ENCODE measurements around the gene CPNE7. TPM values are rescaled to one million over a fixed set of nuclear protein-coding genes. Genes with fewer than 3 reads are reported as not detected.

Gene CPNE7
- total and polyA plus RNA-seq, 2 of the 13 experiments (the other 11 are each of a cell fraction or from before 2014, with no cell fraction given) = 0.59 TPM; not detected in 1

DNA sequence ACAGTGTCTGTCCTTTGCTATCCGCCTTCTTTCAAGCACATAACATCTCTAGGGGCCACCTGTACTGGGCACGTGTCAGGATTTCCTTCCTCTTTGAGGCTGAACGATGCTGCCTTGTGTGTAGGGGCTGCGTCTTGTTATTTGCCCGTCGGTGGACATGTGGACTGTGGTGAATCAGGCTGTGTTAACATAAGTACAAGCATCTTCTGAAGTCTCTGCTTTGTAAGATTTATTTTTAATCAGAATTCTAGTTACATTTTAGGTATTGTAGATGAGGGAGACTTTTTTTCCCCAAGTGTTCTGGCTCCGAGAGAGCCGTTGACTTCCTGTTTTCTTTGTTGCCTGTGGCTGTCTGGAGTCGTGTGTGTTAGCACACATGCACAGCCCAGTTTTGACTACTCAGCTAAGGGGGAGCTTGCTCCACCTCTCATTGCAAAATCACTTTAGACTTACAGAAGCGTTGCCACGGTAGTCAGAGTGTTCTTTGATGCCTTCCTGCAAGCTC is 41.3 kb upstream of the CPNE7 start:
- H3K79me2 ChIP-seq (ENCODE audit: insufficient read depth, low read length) = no peaks in the 10 kb centered on the region
- in situ Hi-C loops (cut with HindIII; ENCODE audit: extremely low pct_ligation_motif_present, low pct_unique_long_range_greater_than_20kb) = no loop called here
- H3K9ac ChIP-seq (ENCODE audit: insufficient read depth, low read depth, low read length) = no peak overlapping the region
- H3K4me2 ChIP-seq (ENCODE audit: low read depth, low read length) = no peak overlapping the region
- no TSS peak for BruUV-seq (replicated peaks)
- H3K27me3 ChIP-seq (ENCODE audit: control insufficient read depth in 1 of 2, insufficient read depth in 2 of 2, low read length in 2 of 2) = no peaks in the 10 kb centered on the region
- no peak; the same call in 2 of the 3 replicates for ATAC-seq
- H2AFZ ChIP-seq (ENCODE audit: low read length) = no peak overlapping the region
- ChIA-PET POLR2A (no interaction called here), CTCF (ENCODE audit: low intra/inter-chr PET ratio, low total read pairs) (no interaction called here)
- H3K4me3 ChIP-seq (replicated peaks in 1 of 3; ENCODE audit: insufficient read depth in 1 of 3, low read depth in 2 of 3, low read length in 3 of 3) = no peak overlapping the region
- no peaks in the 10 kb centered on the region for H3K9me3 ChIP-seq (ENCODE audit: low read length)
- TF ChIP-seq CEBPB (IDR thresholded peaks at IDR 0.05; ENCODE audit: borderline replicate concordance, low read depth, low read length) (peak; percentile 19; the same call in 1 of the 2 replicates), ZBTB26 (CRISPR knock-in tag; IDR thresholded peaks at IDR 0.05; ENCODE audit: borderline replicate concordance) (no peak)
- 86% methylated on average over 11 of the region's 11 CpGs for WGBS (ENCODE audit: low lambda C conversion rate)
- H4K20me1 ChIP-seq (ENCODE audit: insufficient read depth, low read length) = 0 out of 2 replicates have a peak, but pooled peaks cover 3% of the 10 kb centered on the region
- H3K4me1 ChIP-seq (ENCODE audit: insufficient read depth, low read length) = 0 out of 2 replicates have a peak, but pooled peaks cover 4% of the 10 kb centered on the region
- intact Hi-C loops (cut with micrococcal nuclease; ENCODE audit: unreplicated experiment) = no loop called here
- FAIRE-seq = no peak
- peaks cover 53 to 71% of the 10 kb centered on the region in 2 experiments for H3K36me3 ChIP-seq (replicated peaks in 1 of 2; ENCODE audit: control insufficient read depth in 1 of 2, insufficient read depth in 2 of 2, low read length in 2 of 2)
- DNase-seq (ENCODE audit: low spot score) = no peak
- no peak overlapping the region for H3K27ac ChIP-seq (ENCODE audit: extremely low read length, insufficient read depth, low read length)

DNA sequence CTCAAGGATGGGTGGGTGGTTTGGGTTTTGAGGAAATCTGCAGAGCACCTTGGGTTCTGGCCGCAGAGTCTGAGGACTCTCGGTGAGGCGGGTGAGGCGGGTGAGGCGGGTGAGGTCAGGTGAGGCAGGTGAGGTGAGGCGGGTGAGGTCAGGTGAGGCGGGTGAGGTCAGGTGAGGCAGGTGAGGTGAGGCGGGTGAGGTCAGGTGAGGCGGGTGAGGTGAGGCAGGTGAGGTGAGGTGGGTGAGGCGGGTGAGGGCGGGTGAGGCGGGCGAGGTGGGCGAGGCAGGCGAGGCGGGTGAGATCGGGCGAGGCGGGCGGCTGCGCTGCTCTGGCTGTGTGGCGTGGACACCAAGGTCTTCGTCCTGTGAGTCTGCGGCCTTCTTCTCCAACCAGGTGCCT is 39.2 kb upstream of the CPNE7 start:
- 97% methylated on average over 24 of the region's 24 CpGs for WGBS (ENCODE audit: low lambda C conversion rate)
- BruUV-seq (replicated peaks) = no TSS peak
- no peak overlapping the region for H2AFZ ChIP-seq (ENCODE audit: low read length)
- H3K4me2 ChIP-seq (ENCODE audit: low read depth, low read length) = no peak overlapping the region
- peaks cover 44 to 66% of the 10 kb centered on the region in 2 experiments for H3K36me3 ChIP-seq (replicated peaks in 1 of 2; ENCODE audit: control insufficient read depth in 1 of 2, insufficient read depth in 2 of 2, low read length in 2 of 2)
- POLR2A ChIA-PET = no interaction called here
- no peak overlapping the region for H3K9ac ChIP-seq (ENCODE audit: insufficient read depth, low read depth, low read length)
- no peak overlapping the region for H3K4me3 ChIP-seq (replicated peaks in 1 of 3; ENCODE audit: insufficient read depth in 1 of 3, low read depth in 2 of 3, low read length in 3 of 3)
- DNase-seq (ENCODE audit: low spot score) (no peak), ATAC-seq (no peak), FAIRE-seq (no peak)
- CTCF ChIA-PET (ENCODE audit: low intra/inter-chr PET ratio, low total read pairs) = no interaction called here
- H3K79me2 ChIP-seq (ENCODE audit: insufficient read depth, low read length) = no peaks in the 10 kb centered on the region
- in situ Hi-C loops (cut with HindIII; ENCODE audit: extremely low pct_ligation_motif_present, low pct_unique_long_range_greater_than_20kb) (no loop called here), intact Hi-C loops (cut with micrococcal nuclease; ENCODE audit: unreplicated experiment) (no loop called here)
- H3K27me3 ChIP-seq (ENCODE audit: control insufficient read depth in 1 of 2, insufficient read depth in 2 of 2, low read length in 2 of 2) = no peaks in the 10 kb centered on the region; a peak in 1 of 5 replicates
- no peak overlapping the region for H3K27ac ChIP-seq (ENCODE audit: extremely low read length, insufficient read depth, low read length)
- 0 out of 2 replicates have a peak, but pooled peaks cover 4% of the 10 kb centered on the region for H3K4me1 ChIP-seq (ENCODE audit: insufficient read depth, low read length)
- H3K9me3 ChIP-seq (ENCODE audit: low read length) = no peaks in the 10 kb centered on the region
- H4K20me1 ChIP-seq (ENCODE audit: insufficient read depth, low read length) = 0 out of 2 replicates have a peak, but pooled peaks cover 3% of the 10 kb centered on the region
- no peak for TF ChIP-seq TAF1 (CRISPR knock-in tag; IDR thresholded peaks at IDR 0.05)
- TF ChIP-seq TCF7 (IDR thresholded peaks at IDR 0.05; ENCODE audit: low read depth) = no peak
- no peak for TF ChIP-seq ZNF652 (CRISPR knock-in tag; IDR thresholded peaks at IDR 0.05; ENCODE audit: borderline replicate concordance, low read depth)
- TF ChIP-seq HNRNPL (IDR thresholded peaks at IDR 0.05; ENCODE audit: low read depth, low read length) = 0 out of 2 replicates have a peak, but pooled peaks have one; percentile 38
- TF ChIP-seq, protein P1, sequence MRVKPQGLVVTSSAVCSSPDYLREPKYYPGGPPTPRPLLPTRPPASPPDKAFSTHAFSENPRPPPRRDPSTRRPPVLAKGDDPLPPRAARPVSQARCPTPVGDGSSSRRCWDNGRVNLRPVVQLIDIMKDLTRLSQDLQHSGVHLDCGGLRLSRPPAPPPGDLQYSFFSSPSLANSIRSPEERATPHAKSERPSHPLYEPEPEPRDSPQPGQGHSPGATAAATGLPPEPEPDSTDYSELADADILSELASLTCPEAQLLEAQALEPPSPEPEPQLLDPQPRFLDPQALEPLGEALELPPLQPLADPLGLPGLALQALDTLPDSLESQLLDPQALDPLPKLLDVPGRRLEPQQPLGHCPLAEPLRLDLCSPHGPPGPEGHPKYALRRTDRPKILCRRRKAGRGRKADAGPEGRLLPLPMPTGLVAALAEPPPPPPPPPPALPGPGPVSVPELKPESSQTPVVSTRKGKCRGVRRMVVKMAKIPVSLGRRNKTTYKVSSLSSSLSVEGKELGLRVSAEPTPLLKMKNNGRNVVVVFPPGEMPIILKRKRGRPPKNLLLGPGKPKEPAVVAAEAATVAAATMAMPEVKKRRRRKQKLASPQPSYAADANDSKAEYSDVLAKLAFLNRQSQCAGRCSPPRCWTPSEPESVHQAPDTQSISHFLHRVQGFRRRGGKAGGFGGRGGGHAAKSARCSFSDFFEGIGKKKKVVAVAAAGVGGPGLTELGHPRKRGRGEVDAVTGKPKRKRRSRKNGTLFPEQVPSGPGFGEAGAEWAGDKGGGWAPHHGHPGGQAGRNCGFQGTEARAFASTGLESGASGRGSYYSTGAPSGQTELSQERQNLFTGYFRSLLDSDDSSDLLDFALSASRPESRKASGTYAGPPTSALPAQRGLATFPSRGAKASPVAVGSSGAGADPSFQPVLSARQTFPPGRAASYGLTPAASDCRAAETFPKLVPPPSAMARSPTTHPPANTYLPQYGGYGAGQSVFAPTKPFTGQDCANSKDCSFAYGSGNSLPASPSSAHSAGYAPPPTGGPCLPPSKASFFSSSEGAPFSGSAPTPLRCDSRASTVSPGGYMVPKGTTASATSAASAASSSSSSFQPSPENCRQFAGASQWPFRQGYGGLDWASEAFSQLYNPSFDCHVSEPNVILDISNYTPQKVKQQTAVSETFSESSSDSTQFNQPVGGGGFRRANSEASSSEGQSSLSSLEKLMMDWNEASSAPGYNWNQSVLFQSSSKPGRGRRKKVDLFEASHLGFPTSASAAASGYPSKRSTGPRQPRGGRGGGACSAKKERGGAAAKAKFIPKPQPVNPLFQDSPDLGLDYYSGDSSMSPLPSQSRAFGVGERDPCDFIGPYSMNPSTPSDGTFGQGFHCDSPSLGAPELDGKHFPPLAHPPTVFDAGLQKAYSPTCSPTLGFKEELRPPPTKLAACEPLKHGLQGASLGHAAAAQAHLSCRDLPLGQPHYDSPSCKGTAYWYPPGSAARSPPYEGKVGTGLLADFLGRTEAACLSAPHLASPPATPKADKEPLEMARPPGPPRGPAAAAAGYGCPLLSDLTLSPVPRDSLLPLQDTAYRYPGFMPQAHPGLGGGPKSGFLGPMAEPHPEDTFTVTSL (CRISPR knock-in tag; IDR thresholded peaks at IDR 0.05; ENCODE audit: borderline replicate concordance) = no peak
- no peak for TF ChIP-seq ZNF598 (CRISPR knock-in tag; IDR thresholded peaks at IDR 0.05; ENCODE audit: borderline replicate concordance)

Data from HepG2 (cell line).